Glomerular endothelial cell (primary cell): ENCODE results near the gene WAS. TPM values are rescaled to one million over a fixed set of nuclear protein-coding genes. Genes with fewer than 3 reads are reported as not detected.
"Not testable (repeated sequence)": the region's sequence is repeated elsewhere in the genome, so short reads cannot be mapped to it uniquely, and the experiment has no call there.

Experiments used
- DNase-seq: peaks from one replicate; pipeline ENCODE4 v3.0.0-alpha.2; 2011; ENCODE audit warnings: low read depth, low spot score; ENCODE audit errors: extremely low read depth
- total RNA-seq: library from RNA; depleted of rRNA; stranded (reverse); fragments of >200 nt; gene quantifications from 2 replicates; pipeline ENCODE4 v1.2.3, GENCODE V29; 2015

WAS gene
- total RNA-seq, 1 donor from 2014 or later = 0.53 TPM

- DNase-seq = no peak
Measured at GRCh38 chrX:48684134-48684533, 535 bp downstream of the WAS start.

- DNase-seq = no peak
Measured at GRCh38 chrX:48685416-48685815, 1.8 kb downstream of the WAS start.

GRCh38 chrX:48688531-48689150 is 5.0 kb downstream of the WAS start:
- no peak for DNase-seq

GRCh38 chrX:48689208-48689920 is 5.8 kb downstream of the WAS start:
- DNase-seq = no peak

- DNase-seq = not testable (repeated sequence)
Measured at GRCh38 chrX:48691746-48692145, 8.1 kb downstream of the WAS start.

GRCh38 chrX:48694776-48695533 is 11.4 kb downstream of the WAS start:
- DNase-seq = no peak

GRCh38 chrX:48695534-48695896 is 11.9 kb downstream of the WAS start:
- no peak for DNase-seq

- no peak for DNase-seq
Measured at GRCh38 chrX:48695925-48696300, 12.3 kb downstream of the WAS start.

GRCh38 chrX:48696301-48696908 is 12.8 kb downstream of the WAS start, which contains the start of gene SUV39H1:
Gene SUV39H1 (plus strand): TSS chrX:48696734. CDS start chrX:48696785, 51 bp downstream.
- DNase-seq = no peak

- DNase-seq = no peak
Measured at GRCh38 chrX:48696909-48697727, 13.5 kb downstream of the WAS start.

- no peak for DNase-seq
Measured at GRCh38 chrX:48698306-48698705, 14.7 kb downstream of the WAS start.

- no peak for DNase-seq
Measured at GRCh38 chrX:48700246-48700645, 16.6 kb downstream of the WAS start.

GRCh38 chrX:48700951-48701653 is 17.5 kb downstream of the WAS start:
- no peak for DNase-seq

GRCh38 chrX:48702032-48702431 is 18.4 kb downstream of the WAS start:
- no peak for DNase-seq

GRCh38 chrX:48702716-48703115 is 19.1 kb downstream of the WAS start:
- DNase-seq = no peak

GRCh38 chrX:48703228-48703627 is 19.6 kb downstream of the WAS start:
- DNase-seq = no peak

GRCh38 chrX:48703642-48704481 is 20.3 kb downstream of the WAS start:
- no peak for DNase-seq

- no peak for DNase-seq
Measured at GRCh38 chrX:48705871-48706270, 22.3 kb downstream of the WAS start.

- no peak for DNase-seq
Measured at GRCh38 chrX:48709522-48710112, 26.0 kb downstream of the WAS start.
